GM12865 (cell line): Measurements from ENCODE around the gene CUEDC2.
"Not testable (repeated sequence)": the region's sequence is repeated elsewhere in the genome, so short reads cannot be mapped to it uniquely, and the experiment has no call there.

Experiments
- DNase-seq: peaks from one replicate; pipeline ENCODE4 v3.0.0; 2010; ENCODE audit warnings: low read depth
- H3K4me3 ChIP-seq: 2 replicates; pipeline ENCODE4 v1.5.1; 2011; ENCODE audit warnings: mild to moderate bottlenecking, low read depth, low read length, control low read depth
- TF ChIP-seq, protein P1 (sequence below): IDR thresholded peaks from 2 replicates; pipeline ENCODE4 v1.5.1; 2011; ENCODE audit warnings: low read length, control low read depth, low read depth, inconsistent platforms; ENCODE audit not compliant: insufficient read depth; ENCODE audit errors: missing control alignments

The CUEDC2 gene

DNA sequence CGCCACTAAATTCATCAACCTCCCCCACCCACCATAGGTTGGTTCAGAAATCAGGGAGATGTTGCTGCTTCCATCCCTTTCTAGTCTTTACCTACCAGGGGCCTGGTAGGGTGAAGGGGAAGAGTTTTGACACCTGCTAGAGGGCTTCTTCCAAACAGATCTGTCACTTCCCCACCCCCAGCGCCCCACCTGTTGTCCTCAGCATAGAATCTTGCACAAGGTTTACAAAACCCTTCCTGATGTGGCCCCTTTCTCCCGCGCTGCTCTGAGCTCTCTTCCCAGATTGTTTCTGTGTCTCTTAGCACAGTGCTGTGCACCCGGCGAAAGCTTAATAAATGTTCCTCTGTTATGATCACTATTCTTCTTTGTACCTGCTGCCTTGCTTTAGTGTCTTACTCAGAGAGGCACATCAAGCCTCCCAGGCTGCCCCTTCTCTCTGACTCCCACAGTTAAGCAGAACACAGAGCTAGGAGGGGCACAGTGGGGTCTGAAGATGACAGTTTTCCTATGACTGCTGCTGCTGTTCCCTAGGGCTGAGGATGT lies 30.2 kb upstream of the CUEDC2 start:
- TF ChIP-seq, protein P1, sequence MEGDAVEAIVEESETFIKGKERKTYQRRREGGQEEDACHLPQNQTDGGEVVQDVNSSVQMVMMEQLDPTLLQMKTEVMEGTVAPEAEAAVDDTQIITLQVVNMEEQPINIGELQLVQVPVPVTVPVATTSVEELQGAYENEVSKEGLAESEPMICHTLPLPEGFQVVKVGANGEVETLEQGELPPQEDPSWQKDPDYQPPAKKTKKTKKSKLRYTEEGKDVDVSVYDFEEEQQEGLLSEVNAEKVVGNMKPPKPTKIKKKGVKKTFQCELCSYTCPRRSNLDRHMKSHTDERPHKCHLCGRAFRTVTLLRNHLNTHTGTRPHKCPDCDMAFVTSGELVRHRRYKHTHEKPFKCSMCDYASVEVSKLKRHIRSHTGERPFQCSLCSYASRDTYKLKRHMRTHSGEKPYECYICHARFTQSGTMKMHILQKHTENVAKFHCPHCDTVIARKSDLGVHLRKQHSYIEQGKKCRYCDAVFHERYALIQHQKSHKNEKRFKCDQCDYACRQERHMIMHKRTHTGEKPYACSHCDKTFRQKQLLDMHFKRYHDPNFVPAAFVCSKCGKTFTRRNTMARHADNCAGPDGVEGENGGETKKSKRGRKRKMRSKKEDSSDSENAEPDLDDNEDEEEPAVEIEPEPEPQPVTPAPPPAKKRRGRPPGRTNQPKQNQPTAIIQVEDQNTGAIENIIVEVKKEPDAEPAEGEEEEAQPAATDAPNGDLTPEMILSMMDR, result no peak
- DNase-seq, result no peak
- 0 out of 2 replicates have a peak overlapping the region, but pooled peaks have one; percentile 6 for H3K4me3 ChIP-seq

GRCh38 chr10:102461187-102462054 lies 29.0 kb upstream of the CUEDC2 start:
- TF ChIP-seq, protein P1, result no peak
- H3K4me3 ChIP-seq, result peak overlapping the region; percentile 74
- DNase-seq, result peak; percentile 94

- DNase-seq, result no peak
- TF ChIP-seq, protein P1, result no peak
- H3K4me3 ChIP-seq, result peak overlapping the region; percentile 74
These were observed 28.4 kb upstream of the CUEDC2 start for GRCh38 chr10:102460836-102461186.

DNA sequence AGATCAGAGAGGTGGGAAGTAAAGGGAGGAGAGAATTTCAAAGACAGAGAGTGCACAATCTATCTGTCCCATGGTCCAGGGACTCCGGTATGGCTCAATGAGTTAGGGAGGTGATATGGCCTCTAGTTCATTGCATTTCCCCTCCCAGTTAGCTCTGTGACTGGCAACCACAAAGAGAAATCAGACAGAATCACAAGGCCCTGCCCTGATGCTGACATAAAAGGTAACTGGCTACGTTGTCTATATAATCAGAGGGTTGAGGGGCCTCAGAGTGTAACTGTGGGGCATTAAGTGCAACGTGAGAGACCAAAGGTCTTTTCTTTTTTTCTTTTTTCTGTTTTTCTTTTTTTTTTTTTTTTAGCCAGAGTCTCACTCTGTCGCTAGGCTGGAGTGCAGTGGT lies 26.3 kb upstream of the CUEDC2 start:
- TF ChIP-seq, protein P1, result no peak

DNA sequence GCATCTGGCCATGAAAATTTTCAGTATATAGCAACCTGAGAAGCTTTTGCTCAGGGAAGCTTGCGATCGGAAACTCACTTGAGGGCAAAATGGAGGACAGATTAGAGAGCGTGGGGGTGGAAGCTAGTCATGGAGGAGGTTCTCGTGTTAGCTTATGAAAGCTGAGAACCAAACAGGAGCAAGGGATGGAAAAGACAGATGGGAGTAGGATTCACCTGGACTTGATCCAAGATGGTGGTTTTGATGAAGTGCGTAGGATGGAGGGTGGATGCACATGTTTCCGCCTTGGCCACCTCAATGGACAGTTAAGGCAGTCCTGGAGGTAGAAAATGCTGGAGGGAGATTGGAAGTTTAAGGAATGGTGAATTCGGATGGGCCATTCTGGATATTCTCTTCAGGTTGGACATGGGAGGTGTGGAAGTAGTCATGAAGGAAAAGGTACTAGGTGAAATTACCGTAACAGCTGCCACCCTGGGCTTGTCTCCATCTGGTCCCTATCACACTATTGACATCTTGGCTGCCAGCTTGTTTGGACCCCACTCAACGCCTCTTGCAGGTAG lies 25.3 kb upstream of the CUEDC2 start:
- no peak overlapping the region for H3K4me3 ChIP-seq
- TF ChIP-seq, protein P1, result no peak
- DNase-seq, result no peak

More for the DNA sequence above, 26.3 kb upstream of the CUEDC2 start:
- DNase-seq, result no peak
- no peak overlapping the region for H3K4me3 ChIP-seq

- no peak for DNase-seq
These were observed 23.6 kb upstream of the CUEDC2 start for GRCh38 chr10:102455893-102456471.

DNA sequence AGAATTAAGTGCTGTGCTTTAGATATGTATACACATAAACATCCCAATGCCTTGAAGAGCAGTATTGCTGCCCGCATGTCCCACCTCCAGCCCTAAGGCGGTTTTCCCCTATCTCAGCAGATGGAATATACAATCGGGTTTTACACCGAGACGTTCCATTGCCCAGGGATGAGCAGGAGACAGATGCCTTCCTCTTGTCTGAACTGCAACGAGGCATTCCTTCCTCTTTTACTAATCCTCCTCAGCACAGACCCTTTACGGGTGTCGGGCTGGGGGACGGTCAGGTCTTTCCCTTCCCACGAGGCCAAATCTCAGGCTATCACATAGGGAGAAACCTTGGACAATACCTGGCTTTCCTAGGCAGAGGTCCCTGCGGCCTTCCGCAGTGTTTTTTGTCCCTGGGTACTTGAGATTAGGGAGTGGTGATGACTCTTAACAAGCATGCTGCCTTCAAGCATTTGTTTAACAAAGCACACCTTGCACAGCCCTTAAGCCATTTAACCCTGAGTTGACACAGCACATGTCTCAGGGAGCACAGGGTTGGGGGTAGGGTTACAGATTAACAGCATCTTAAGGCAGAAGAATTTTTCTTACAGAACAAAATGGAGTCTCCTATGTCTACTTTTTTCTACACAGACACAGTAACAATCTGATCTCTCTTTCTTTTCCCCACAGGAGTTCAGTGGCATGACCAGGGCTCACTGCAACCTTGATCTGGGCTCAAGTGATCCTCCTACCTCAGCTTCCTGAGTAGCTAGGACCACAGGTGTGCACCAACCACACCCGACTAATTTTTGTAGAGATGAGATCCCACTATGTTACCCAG lies 22.5 kb upstream of the CUEDC2 start:
- not testable (repeated sequence) for DNase-seq, H3K4me3 ChIP-seq

More at GRCh38 chr10:102455893-102456471, 23.6 kb upstream of the CUEDC2 start:
- TF ChIP-seq, protein P1, result no peak
- no peak overlapping the region for H3K4me3 ChIP-seq
